Measurements from ENCODE around the gene PALLD.
A peak's percentile ranks its signal among the peaks of the same experiment; 100 is the strongest.
"Not testable (repeated sequence)": the region's sequence is repeated elsewhere in the genome, so short reads cannot be mapped to it uniquely, and the experiment has no call there.

Gene PALLD

DNA sequence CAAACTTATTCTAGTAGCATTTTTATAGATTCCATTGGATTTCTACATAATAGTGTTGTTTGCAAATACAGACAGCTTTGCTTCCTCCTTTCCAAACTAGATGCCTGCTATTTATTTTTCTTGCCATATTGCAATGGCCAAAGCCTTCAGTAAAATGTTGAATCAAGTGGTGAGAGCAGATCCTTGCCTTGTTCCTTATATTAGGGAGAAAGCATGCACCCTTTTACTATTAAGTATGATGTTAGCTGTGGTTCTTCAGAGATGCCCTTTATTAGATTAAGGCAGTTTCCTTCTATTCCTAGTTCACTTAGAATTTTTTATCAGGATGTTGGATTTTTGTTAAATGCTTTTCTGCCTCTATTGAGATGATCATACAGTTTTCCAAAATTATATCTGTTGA, 279.5 kb downstream of the PALLD start:
- DNase-seq: no peak

DNA sequence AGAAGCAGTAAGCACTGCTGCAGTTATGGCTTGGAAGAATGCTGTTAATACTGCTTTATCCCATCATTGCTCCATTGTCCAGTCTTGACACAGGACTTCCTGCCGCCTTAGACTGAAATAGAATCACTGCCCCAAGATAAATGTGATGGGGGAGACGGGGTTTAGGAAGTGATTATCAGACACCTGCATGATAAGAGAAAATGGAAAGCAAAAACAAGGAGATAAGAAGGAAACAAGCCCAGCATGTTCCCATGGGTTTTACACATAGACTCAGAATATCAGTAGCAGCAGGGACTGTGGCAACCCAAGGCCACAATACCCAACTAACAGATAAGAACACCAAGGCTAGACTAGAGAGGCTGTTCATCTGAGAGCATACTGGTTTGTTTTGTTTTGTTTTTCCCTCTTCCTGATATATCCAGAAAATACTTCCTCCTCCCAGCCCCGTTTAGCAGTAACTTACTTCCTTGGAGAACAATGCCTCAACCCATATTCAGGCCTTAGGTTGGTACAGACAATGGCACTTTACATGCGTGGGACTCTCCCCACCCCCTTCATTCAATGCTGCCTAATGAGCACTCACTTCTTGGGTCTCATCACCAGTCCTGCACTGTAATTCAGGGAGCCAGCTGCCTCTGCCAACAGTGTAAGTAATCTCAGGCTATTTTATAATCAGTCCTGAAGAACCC, 280.6 kb downstream of the PALLD start:
- DNase-seq: no peak

DNA sequence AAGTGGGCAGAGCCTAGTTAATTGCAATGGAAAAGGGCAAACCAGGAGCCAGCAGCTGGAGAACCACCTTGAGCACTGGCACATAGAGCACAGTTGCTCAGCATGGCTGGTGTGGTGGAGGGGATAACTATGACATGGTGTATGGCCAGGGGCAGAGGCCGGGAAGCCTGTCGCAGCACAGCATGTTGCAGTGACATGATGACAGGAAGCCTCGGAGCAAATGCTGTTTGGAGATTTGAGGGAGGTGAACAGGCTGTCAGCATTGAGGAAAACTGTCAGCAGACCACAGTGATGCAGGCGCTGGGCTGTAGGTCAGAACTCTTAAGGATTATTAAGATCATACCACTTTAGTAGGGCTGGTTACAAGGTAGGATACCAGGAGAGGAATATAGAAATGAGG, 284.5 kb downstream of the PALLD start:
- no peak for DNase-seq

DNA sequence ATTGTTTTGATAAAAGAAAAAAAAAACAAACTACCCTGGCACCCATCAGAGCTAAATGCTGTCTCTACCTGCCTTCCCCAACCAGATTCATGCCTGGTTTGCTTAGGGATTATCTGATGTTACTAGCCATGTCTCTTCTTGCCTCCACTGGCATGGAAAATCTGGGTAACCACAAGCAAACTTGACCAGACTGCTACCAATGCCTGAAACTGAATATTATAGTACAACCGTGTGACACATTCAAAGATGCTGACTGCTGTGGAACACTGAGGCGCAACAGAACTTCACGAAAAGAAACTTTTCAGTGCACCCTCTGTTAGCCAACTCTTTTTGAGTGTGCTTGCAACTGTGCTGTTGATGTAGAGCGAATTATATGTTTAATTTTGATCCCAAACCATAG, 285.1 kb downstream of the PALLD start:
- DNase-seq: no peak

DNA sequence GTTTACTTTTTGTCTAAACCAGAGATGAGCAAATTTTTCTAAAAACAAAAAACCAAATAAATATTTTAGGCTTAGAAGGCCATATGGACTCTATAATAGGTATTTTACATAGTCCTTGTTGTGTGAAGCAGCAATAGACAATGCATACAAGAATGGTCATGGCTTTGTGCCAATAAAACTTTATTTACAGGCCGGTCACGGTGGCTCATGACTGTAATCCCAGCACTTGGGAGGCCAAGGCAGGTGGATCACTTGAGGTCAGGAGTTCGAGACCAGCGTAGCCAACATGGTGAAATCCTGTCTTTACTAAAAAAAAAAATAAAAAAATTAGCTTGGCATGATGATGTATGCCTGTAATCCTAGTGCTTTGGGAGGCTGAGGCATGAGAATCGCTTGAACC, 285.6 kb downstream of the PALLD start:
- no peak for DNase-seq

DNA sequence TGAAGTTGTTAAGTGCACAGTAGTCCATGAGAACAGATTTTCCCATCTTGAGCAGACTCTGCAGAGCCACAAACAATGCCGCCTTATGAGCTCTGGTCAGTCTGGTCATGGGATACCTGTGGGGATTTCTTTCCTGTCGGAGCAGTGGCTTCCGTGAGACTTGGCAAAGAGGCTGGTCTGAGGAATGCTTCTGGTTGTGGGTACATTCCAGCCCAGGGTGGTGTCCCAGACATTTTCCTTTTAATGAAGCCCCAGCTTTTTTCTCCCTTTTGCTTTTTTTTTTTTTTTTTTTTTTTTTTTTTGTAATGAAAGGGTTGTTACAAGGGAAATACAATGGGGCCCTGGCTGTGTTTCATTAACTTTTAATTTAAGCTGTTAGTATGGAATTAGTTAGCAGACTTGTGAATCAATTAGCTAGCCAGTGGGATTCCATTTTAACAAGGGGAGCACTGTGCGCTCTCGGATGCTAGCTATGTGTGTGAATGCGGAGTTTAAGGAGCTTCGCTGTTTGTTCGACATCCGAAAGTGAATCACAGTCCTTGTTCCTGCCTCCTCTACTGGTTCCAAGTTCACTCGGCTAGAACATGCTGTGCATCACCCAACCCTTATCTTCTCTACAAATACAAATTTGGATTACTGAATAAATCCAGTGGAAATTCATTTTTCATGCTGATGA, 288.1 kb downstream of the PALLD start:
- peak; percentile 64 for DNase-seq

DNA sequence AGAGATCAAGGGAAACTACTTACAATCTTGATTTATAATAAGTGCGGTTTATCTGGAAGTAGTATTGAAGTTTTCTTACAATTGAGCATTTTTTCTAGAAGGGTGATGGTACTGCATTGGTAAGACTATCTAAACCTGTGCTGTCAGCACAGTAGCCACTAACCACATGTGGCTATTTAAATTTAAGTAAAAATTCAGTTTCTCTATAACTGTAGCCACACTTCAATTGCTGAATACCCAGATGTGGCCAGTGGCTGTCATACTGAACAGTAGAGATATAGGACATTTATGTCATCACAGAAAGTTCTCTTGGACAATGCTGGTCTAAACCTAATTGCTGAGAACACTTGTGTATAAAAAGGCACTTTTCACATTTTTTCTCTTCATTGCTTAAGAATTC, 290.5 kb downstream of the PALLD start:
- no peak for DNase-seq

DNA sequence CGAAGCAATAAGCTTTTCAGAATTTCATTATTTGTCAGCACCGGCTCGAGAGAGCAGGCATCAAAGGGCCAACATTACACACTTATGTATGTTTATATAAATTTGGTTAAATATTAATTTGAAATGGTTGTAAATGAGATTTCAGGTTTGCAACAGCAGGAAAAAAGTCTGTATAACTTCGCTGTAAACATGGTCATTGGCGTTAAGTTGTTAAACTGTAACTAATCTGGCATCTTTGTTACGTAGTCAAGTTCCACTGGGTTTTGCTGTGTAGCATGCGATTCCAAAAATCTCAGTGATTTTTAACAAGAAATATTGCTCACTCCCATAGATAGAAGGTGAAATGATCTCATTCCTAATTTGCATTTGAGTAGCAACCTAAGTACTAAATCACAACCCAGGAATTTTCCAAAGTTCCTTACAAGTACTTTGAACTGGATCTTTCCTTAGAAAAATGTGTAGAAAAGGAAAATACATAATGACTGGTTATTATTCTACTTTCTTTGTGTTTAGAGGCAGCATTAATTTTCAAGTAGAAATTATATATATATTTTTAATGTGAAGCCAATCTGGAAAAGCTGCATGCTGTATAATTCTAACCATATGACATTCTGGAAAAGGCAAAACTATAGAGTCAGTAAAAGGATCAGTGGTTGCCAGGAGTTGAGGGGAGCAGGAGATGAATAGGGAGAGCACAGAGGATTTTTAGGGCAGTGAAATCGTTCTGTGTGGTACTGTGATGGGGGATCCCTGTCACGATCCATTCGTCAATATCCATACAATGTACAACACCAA, 291.1 kb downstream of the PALLD start:
- DNase-seq: no peak

DNA sequence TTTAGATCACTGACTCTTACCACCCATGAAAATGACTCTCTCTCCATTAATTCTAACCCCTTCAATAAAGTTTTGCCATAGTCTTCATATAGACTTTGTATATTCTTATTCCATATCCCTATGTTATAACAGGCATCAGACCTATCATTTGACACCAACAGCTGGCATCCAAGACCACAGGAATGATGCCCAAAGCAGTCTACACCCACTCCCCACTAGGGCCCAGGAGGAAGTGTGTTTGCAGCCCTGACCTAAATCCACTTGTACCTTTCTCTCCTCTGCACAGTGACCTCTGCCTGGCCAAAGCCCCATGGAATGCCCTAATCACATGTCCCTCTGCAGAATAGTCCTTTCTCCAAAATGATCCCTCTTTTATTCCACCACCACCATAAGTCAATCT, 294.0 kb downstream of the PALLD start:
- DNase-seq: no peak

DNA sequence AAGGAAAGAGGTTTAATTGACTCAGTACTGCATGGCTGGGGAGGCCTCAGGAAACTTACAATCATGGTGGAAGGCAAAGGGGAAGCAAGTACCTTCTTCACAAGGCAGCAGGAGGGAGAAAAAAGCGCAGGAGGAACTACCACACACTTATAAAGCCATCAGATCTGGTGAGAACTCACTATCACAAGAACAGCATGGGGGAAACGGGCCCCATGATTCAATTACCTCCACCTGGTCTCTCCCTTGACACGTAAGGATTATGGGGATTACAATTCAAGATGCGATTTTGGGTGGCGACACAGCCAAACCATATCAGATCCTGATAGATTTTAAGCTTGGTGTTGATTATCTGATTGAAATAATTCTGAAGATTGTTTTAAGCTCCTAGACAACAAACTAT, 294.5 kb downstream of the PALLD start:
- DNase-seq: no peak

DNA sequence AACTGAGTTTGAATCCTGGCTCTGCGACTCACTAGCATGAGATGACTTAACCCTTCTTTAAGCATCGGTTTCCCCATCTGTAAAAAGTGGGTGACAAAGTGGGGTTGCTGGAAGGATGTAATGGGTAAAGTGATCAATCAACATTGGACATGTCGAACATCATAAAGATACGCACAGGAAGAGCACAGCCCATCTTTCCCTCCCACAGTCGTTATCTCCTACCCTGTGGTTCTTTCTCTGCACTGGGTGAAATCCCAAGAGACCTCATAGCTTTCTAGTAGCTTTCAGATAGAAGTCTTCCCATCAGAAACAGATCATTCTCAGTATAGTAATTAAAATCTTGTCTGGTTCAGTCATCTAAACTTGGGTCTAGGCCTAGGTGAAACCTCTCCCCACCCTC, 296.7 kb downstream of the PALLD start:
- no peak for DNase-seq

DNA sequence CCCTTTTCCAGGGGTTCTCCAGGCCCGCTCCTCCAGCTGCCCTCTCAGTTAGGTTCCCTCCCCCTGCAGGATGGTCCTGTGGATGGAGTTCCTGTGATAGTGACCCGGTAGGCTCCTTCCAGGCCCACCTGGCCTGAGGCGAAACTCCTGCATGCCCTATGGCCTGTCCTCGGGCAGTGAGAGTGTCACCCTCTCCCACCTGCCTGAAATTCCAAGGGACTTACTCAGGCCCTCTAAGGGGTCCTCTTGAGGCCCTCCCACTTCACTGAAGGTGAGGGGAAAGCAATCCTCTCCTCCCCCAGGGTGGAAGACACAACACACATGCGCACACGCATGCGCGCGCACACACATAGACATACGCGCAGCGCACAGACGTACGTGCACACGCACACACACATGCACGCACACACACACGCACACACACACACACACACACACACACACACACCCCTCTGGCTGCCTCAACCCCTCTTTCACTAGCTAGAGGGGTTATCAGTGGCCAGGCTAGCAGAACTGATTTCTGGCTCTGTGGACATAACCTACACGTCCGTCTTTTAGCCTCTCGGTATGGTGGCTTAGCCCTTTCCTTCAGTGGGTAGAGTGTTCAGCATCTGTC, 297.3 kb downstream of the PALLD start:
- no peak for DNase-seq

DNA sequence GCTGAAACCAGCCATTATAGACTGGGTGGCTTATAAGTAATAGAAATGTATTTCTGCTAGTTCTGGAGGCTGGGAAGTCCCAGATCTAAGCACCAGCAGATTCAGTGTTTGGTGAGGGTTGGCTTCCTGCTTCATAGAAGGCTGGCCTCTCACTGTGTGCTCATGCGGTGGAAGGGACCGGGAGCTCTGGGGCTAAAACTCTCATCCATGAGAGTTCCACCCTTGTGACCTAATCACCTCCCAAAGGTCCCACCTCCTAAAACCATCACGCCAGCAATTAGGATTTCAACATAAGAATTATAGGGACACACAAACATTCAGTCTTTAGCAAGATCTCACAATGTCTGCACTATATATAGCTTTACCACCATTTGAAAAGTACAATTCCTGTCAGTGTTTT, 298.0 kb downstream of the PALLD start:
- DNase-seq: no peak

DNA sequence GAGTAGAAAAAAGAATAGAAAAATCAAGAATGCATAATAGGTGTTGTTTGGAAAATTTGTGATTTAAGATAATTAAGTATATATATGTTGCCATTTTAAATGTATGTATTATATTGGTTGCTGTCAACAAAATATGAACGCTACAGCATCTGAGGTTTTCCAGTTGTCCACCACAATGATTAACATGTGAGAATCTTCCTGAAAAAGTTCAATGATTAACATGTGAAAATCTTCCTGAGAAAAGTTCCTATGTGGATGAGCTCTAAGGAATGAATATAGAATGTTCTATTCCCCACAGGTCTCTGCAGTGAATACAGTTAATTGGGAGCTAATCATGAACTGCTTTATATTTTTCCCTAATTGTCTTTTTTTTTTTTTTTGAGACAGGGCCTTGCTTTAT, 298.5 kb downstream of the PALLD start:
- no peak for DNase-seq

DNA sequence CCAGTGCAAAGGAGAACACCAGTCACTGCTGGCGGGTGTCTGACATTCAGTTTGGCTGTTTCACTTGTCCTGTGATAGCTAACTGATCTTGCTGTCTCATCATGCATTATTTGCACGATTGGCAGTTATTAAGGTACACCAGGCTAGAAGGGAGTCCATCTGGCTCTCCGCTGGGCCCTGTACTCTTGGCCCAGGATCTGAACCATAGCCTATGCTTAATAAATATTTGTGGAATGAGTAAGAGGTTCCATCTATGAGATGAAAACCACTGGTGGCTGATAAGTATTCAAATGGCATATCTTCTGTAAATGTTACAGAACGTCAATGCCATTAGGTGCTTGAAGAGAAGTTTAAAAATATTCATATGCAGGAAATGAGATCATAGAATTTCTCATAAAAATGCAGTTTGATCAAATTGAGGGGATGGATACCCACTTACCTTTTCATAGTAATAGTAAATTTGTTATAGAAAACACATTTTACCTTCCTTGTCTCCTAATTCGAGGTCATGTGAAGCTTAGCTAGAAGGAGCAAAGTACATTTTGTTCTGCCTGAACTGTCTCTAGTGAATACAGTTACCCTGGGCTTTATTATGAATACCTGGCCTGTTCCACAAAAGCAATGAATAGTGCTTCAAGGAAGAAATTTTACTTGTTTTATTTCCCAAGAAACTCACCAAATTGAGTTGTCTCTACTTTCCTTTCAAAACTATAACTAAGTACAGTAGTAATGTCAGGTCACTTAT, 299.7 kb downstream of the PALLD start:
- DNase-seq: no peak

DNA sequence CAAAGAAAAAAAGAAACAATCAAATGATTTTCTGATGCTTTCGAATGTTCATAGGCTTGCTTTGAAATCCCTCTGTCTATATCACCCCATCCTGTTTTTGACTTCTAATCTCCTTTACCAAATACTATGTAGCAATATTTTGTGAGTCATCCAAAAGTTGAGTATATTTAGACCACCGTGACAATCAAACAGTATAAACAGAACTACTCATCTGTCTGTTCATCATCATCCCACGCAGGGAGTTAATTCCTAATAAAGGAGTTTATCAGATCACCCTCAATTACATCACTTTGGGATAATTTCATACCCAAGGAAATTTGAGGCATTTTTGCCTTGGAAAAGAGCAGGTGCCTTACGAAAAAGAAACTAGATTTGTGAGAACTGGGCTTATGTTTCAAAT, 300.3 kb downstream of the PALLD start:
- DNase-seq: no peak

DNA sequence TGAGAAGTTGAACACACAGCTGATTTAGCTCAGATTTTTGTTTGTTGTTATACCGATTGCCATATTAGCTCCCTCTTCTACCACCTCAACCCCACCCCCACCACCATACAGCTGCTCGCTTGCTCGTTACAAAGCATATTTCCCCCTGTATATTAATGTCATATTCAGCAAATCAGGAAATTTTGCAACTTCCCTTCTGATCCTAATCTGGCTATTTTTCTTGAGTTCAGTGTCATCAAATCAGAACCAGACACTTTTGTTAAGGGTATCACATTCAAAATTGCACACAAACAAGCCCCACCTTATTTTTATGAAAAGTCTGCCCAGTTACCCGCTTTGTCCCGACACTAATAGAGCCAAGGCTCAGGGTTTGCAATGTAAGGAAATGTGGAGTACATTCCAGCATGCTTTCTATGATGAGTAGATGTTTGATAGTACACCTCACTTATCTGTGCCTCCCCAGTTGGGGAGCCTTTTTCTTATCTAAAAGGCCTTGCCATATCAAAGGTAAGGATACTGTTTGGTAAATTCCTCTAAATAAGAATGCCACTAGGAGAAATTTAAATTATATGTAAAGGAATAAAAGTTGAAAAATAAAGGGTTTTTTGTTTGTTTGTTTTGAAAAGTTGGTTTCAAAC, 301.0 kb downstream of the PALLD start:
- no peak for DNase-seq

DNA sequence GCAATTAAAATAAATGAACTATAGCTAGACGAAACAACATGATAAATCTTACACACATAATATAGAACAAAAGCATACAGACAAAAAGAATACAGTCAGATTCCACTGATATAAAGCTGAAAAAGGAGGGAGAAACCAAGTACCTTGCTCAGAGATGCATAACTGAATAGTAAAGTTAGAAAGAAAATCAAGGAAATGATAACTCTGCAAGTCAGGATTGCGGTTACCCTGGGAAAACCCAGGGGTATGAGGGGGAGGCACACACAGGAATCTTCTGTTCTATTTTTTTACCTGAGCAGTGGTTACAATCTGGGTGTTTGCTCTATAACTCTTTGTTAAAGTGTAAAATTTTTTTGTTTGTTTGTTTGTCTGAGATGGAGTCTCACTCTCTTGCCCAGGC, 304.1 kb downstream of the PALLD start:
- no peak for DNase-seq

DNA sequence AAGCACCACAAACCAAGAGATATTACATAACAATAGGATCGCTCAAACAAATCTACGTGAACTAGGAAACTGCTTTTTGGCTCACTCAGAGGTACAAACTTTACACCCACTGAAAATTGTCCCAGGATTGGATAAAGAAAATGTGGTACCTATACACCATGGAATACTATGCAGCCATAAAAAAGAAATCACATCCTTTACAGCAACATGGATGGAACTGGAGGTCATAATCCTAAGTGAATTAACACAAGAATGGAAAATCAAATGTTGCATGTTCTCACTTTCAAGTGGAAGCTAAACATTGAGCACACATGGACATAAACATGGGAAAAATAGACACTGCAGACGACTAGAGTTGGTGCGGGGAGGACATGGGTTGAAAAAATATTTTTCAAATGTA, 305.4 kb downstream of the PALLD start:
- DNase-seq: no peak

DNA sequence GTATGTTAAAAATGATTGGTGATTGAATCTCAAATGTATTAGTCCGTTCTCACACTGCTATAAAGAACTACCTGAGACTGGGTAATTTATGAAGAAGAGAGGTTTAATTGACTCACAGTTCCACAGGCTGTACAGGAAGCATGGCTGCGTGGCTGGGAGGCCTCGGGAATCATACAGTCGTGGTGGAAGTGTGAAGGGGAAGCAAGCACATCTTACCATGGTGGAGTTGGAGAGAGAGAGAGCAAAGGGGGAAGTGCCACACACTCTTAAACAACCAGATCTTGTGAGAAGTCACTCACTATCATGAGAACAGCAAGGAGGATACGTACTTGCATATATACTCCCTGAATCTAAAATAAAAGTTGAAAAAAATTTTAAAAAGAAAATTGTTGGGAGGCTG, 306.2 kb downstream of the PALLD start:
- not testable (repeated sequence) for DNase-seq

DNA sequence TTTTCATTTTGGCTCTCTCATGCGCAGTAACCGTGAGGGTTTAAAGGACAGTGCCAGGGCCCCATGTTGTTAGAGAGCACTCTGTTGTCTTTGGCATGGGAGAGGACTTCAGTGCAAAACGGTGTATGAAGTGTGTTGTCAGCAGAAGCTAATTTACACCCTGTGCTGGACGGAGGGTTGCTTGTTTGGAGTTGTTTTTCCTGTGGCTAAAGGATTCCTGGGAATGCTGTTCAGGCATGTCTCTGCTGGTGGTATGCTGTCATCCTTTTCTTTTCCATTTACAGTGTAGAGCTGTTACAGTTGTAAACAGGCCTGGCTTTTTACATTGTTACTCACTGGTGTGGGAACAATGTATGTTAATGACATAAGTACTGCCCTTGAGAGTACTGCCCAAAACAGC, 306.9 kb downstream of the PALLD start:
- DNase-seq: no peak

DNA sequence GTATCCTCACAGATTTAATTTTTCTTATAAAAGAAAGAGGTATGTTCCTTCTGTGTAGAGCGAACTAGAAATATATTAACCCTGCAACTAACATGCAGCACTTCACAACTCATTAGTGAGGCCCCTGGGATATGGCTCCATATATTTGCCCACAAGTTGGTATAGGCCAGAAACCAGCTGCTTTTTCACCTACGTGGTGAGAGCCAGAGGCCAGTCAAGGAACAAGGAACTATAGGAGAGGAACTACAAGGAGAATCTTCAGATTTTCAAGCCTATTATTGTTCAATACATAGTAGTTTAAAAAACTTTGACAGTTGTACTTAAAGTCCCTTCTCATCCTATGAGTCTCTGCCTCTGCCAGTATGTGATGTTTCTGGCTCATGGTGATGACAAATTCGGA, 307.3 kb downstream of the PALLD start:
- DNase-seq: no peak

DNA sequence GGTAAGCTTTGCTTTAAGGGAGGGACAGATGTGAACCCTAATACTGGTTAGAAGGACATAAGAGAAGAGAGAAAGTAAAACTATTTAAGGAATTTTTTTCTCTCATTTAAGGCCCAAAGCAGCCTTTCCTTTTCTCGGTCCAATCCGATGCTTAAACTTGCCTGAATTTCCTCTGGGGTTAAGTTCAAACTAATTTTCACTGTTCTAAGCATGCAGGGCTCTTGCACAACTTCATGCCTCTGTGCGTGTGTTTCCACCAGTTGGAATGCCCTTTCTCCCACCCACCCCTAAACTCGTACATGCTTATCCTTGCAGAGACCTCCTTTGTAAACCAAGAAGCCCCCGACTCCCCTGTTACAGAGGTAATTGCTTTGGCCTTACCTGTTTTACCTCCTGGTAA, 308.5 kb downstream of the PALLD start:
- DNase-seq: no peak
